T follicular helper cell (primary cell): ENCODE results near the gene OTOGL.
"Not testable (repeated sequence)": the region's sequence is repeated elsewhere in the genome, so short reads cannot be mapped to it uniquely, and the experiment has no call there.

Experiments used
- DNase-seq: peaks from one replicate; pipeline ENCODE4 v3.0.0-alpha.2; 2020; ENCODE audit warnings: low read depth

Gene OTOGL

GRCh38 chr12:80188576-80188975 lies 89.2 kb downstream of the OTOGL start:
- no peak for DNase-seq

- no peak for DNase-seq
Measured at GRCh38 chr12:80189241-80189640, 89.9 kb downstream of the OTOGL start.

GRCh38 chr12:80190001-80190400 lies 90.7 kb downstream of the OTOGL start:
- DNase-seq, result no peak

- no peak for DNase-seq
Measured at GRCh38 chr12:80192087-80192486, 92.8 kb downstream of the OTOGL start.

- DNase-seq, result no peak
Measured at GRCh38 chr12:80193865-80194264, 94.5 kb downstream of the OTOGL start.

- no peak for DNase-seq
Measured at GRCh38 chr12:80195074-80195726, 95.9 kb downstream of the OTOGL start.

GRCh38 chr12:80195737-80196136 lies 96.4 kb downstream of the OTOGL start:
- DNase-seq, result no peak

GRCh38 chr12:80196419-80196818 lies 97.1 kb downstream of the OTOGL start:
- no peak for DNase-seq

- no peak for DNase-seq
Measured at GRCh38 chr12:80198782-80199337, 99.5 kb downstream of the OTOGL start.

- DNase-seq, result no peak
Measured at GRCh38 chr12:80199931-80200330, 100.6 kb downstream of the OTOGL start.

GRCh38 chr12:80200414-80200813 lies 101.1 kb downstream of the OTOGL start:
- no peak for DNase-seq

- no peak for DNase-seq
Measured at GRCh38 chr12:80201908-80202307, 102.6 kb downstream of the OTOGL start.

- DNase-seq, result no peak
Measured at GRCh38 chr12:80205960-80206359, 106.6 kb downstream of the OTOGL start.

GRCh38 chr12:80208071-80208470 lies 108.7 kb downstream of the OTOGL start:
- DNase-seq, result no peak

GRCh38 chr12:80211671-80212070 lies 112.3 kb downstream of the OTOGL start:
- no peak for DNase-seq

GRCh38 chr12:80212938-80213645 lies 113.8 kb downstream of the OTOGL start:
- no peak for DNase-seq

- DNase-seq, result no peak
Measured at GRCh38 chr12:80213871-80214270, 114.5 kb downstream of the OTOGL start.

GRCh38 chr12:80217011-80217535 lies 117.7 kb downstream of the OTOGL start:
- DNase-seq, result no peak

- DNase-seq, result not testable (repeated sequence)
Measured at GRCh38 chr12:80218925-80219324, 119.6 kb downstream of the OTOGL start.

- DNase-seq, result no peak
Measured at GRCh38 chr12:80219345-80219744, 120.0 kb downstream of the OTOGL start.

- no peak for DNase-seq
Measured at GRCh38 chr12:80222261-80222660, 122.9 kb downstream of the OTOGL start.

- DNase-seq, result no peak
Measured at GRCh38 chr12:80226576-80226975, 127.2 kb downstream of the OTOGL start.

GRCh38 chr12:80227904-80228303 lies 128.6 kb downstream of the OTOGL start:
- not testable (repeated sequence) for DNase-seq
